Measurements from ENCODE around the gene UGT1A10.
"Not testable (repeated sequence)": the region's sequence is repeated elsewhere in the genome, so short reads cannot be mapped to it uniquely, and the experiment has no call there.

The UGT1A10 gene

GRCh38 chr2:233611284-233611683 is 25.0 kb upstream of the UGT1A10 start:
- Histone ChIP-seq H3K36me3 (ENCODE audit: insufficient read depth, low read length) (no peaks in the 10 kb centered on the region), H3K79me2 (ENCODE audit: control insufficient read depth, insufficient read depth, low read length, unreplicated experiment) (no peaks in the 10 kb centered on the region), H3K27ac (ENCODE audit: low read depth, low read length) (no peak overlapping the region), H3K4me1 (ENCODE audit: control insufficient read depth, insufficient read depth, low read length, unreplicated experiment) (no peaks in the 10 kb centered on the region), H3K27me3 (ENCODE audit: insufficient read depth, low read length) (peaks cover 17% of the 10 kb centered on the region; the same call in 1 of the 2 replicates), H2AFZ (ENCODE audit: low read length, unreplicated experiment) (no peak overlapping the region), H3K4me3 (ENCODE audit: low read depth, low read length) (no peak overlapping the region)

GRCh38 chr2:233617476-233617875 is 18.8 kb upstream of the UGT1A10 start, which contains the start of gene UGT1A8:
Gene UGT1A8, plus strand, starts transcription at chr2:233617633. Its CDS starts 75 bp downstream, at chr2:233617708.
- not testable (repeated sequence) for H3K27ac ChIP-seq (ENCODE audit: low read depth, low read length); H2AFZ ChIP-seq (ENCODE audit: low read length, unreplicated experiment); H3K79me2 ChIP-seq (ENCODE audit: control insufficient read depth, insufficient read depth, low read length, unreplicated experiment); H3K4me3 ChIP-seq (ENCODE audit: low read depth, low read length); H3K36me3 ChIP-seq (ENCODE audit: insufficient read depth, low read length); H3K4me1 ChIP-seq (ENCODE audit: control insufficient read depth, insufficient read depth, low read length, unreplicated experiment)
- peaks cover 23% of the 10 kb centered on the region; the same call in 1 of the 2 replicates for H3K27me3 ChIP-seq (ENCODE audit: insufficient read depth, low read length)

GRCh38 chr2:233620204-233620603 is 16.0 kb upstream of the UGT1A10 start:
- H3K27me3 ChIP-seq (ENCODE audit: insufficient read depth, low read length) = peaks cover 32% of the 10 kb centered on the region

GRCh38 chr2:233621863-233622262 is 14.4 kb upstream of the UGT1A10 start:
- H3K4me3 ChIP-seq (ENCODE audit: low read depth, low read length); H3K4me1 ChIP-seq (ENCODE audit: control insufficient read depth, insufficient read depth, low read length, unreplicated experiment); H3K36me3 ChIP-seq (ENCODE audit: insufficient read depth, low read length); H2AFZ ChIP-seq (ENCODE audit: low read length, unreplicated experiment); H3K27ac ChIP-seq (ENCODE audit: low read depth, low read length); H3K79me2 ChIP-seq (ENCODE audit: control insufficient read depth, insufficient read depth, low read length, unreplicated experiment): not testable (repeated sequence)
- H3K27me3 ChIP-seq (ENCODE audit: insufficient read depth, low read length) = peaks cover 38% of the 10 kb centered on the region

More at GRCh38 chr2:233620204-233620603, 16.0 kb upstream of the UGT1A10 start:
- Histone ChIP-seq H3K36me3 (ENCODE audit: insufficient read depth, low read length) (no peaks in the 10 kb centered on the region), H3K4me3 (ENCODE audit: low read depth, low read length) (no peak overlapping the region), H3K79me2 (ENCODE audit: control insufficient read depth, insufficient read depth, low read length, unreplicated experiment) (no peaks in the 10 kb centered on the region), H3K4me1 (ENCODE audit: control insufficient read depth, insufficient read depth, low read length, unreplicated experiment) (no peaks in the 10 kb centered on the region), H3K27ac (ENCODE audit: low read depth, low read length) (no peak overlapping the region), H2AFZ (ENCODE audit: low read length, unreplicated experiment) (no peak overlapping the region)

GRCh38 chr2:233627331-233628025 is 8.8 kb upstream of the UGT1A10 start:
- H3K27me3 ChIP-seq (ENCODE audit: insufficient read depth, low read length) = peaks cover 48% of the 10 kb centered on the region
- no peak overlapping the region for H3K27ac ChIP-seq (ENCODE audit: low read depth, low read length)
- no peak overlapping the region for H2AFZ ChIP-seq (ENCODE audit: low read length, unreplicated experiment)
- H3K36me3 ChIP-seq (ENCODE audit: insufficient read depth, low read length) = no peaks in the 10 kb centered on the region
- no peak overlapping the region for H3K4me3 ChIP-seq (ENCODE audit: low read depth, low read length)
- no peaks in the 10 kb centered on the region for H3K4me1 ChIP-seq (ENCODE audit: control insufficient read depth, insufficient read depth, low read length, unreplicated experiment)
- H3K79me2 ChIP-seq (ENCODE audit: control insufficient read depth, insufficient read depth, low read length, unreplicated experiment) = no peaks in the 10 kb centered on the region

GRCh38 chr2:233638836-233639235 is 2.6 kb downstream of the UGT1A10 start:
- H3K4me3 ChIP-seq (ENCODE audit: low read depth, low read length) = no peak overlapping the region
- peaks cover 20% of the 10 kb centered on the region for H3K27me3 ChIP-seq (ENCODE audit: insufficient read depth, low read length)
- H3K36me3 ChIP-seq (ENCODE audit: insufficient read depth, low read length) = no peaks in the 10 kb centered on the region
- H3K4me1 ChIP-seq (ENCODE audit: control insufficient read depth, insufficient read depth, low read length, unreplicated experiment) = no peaks in the 10 kb centered on the region
- no peak overlapping the region for H2AFZ ChIP-seq (ENCODE audit: low read length, unreplicated experiment)
- H3K79me2 ChIP-seq (ENCODE audit: control insufficient read depth, insufficient read depth, low read length, unreplicated experiment) = no peaks in the 10 kb centered on the region
- H3K27ac ChIP-seq (ENCODE audit: low read depth, low read length) = no peak overlapping the region

GRCh38 chr2:233639860-233640259 is 3.6 kb downstream of the UGT1A10 start:
- Histone ChIP-seq H3K27ac (ENCODE audit: low read depth, low read length) (no peak overlapping the region), H3K27me3 (ENCODE audit: insufficient read depth, low read length) (peaks cover 20% of the 10 kb centered on the region), H2AFZ (ENCODE audit: low read length, unreplicated experiment) (no peak overlapping the region), H3K36me3 (ENCODE audit: insufficient read depth, low read length) (no peaks in the 10 kb centered on the region), H3K79me2 (ENCODE audit: control insufficient read depth, insufficient read depth, low read length, unreplicated experiment) (no peaks in the 10 kb centered on the region), H3K4me3 (ENCODE audit: low read depth, low read length) (no peak overlapping the region), H3K4me1 (ENCODE audit: control insufficient read depth, insufficient read depth, low read length, unreplicated experiment) (no peaks in the 10 kb centered on the region)

GRCh38 chr2:233643128-233643527 is 6.9 kb downstream of the UGT1A10 start:
- H3K27ac ChIP-seq (ENCODE audit: low read depth, low read length) = no peak overlapping the region
- H2AFZ ChIP-seq (ENCODE audit: low read length, unreplicated experiment) = no peak overlapping the region
- H3K36me3 ChIP-seq (ENCODE audit: insufficient read depth, low read length) = no peaks in the 10 kb centered on the region
- peaks cover 11% of the 10 kb centered on the region; the same call in 1 of the 2 replicates for H3K27me3 ChIP-seq (ENCODE audit: insufficient read depth, low read length)
- no peaks in the 10 kb centered on the region for H3K79me2 ChIP-seq (ENCODE audit: control insufficient read depth, insufficient read depth, low read length, unreplicated experiment)
- H3K4me1 ChIP-seq (ENCODE audit: control insufficient read depth, insufficient read depth, low read length, unreplicated experiment) = no peaks in the 10 kb centered on the region
- no peak overlapping the region for H3K4me3 ChIP-seq (ENCODE audit: low read depth, low read length)

- H3K4me1 ChIP-seq (ENCODE audit: control insufficient read depth, insufficient read depth, low read length, unreplicated experiment); H3K27ac ChIP-seq (ENCODE audit: low read depth, low read length); H3K79me2 ChIP-seq (ENCODE audit: control insufficient read depth, insufficient read depth, low read length, unreplicated experiment); H3K4me3 ChIP-seq (ENCODE audit: low read depth, low read length); H3K36me3 ChIP-seq (ENCODE audit: insufficient read depth, low read length); H2AFZ ChIP-seq (ENCODE audit: low read length, unreplicated experiment): not testable (repeated sequence)
- H3K27me3 ChIP-seq (ENCODE audit: insufficient read depth, low read length) = peaks cover 18% of the 10 kb centered on the region; the same call in 1 of the 2 replicates
Observed at GRCh38 chr2:233646033-233646432, 9.8 kb downstream of the UGT1A10 start.

GRCh38 chr2:233650981-233651380 is 14.7 kb downstream of the UGT1A10 start:
- Histone ChIP-seq H3K79me2 (ENCODE audit: control insufficient read depth, insufficient read depth, low read length, unreplicated experiment) (no peaks in the 10 kb centered on the region), H3K27ac (ENCODE audit: low read depth, low read length) (no peak overlapping the region), H3K4me3 (ENCODE audit: low read depth, low read length) (no peak overlapping the region), H2AFZ (ENCODE audit: low read length, unreplicated experiment) (no peak overlapping the region), H3K36me3 (ENCODE audit: insufficient read depth, low read length) (no peaks in the 10 kb centered on the region), H3K4me1 (ENCODE audit: control insufficient read depth, insufficient read depth, low read length, unreplicated experiment) (no peaks in the 10 kb centered on the region), H3K27me3 (ENCODE audit: insufficient read depth, low read length) (peaks cover 25% of the 10 kb centered on the region)

- Histone ChIP-seq H3K4me1 (ENCODE audit: control insufficient read depth, insufficient read depth, low read length, unreplicated experiment) (no peaks in the 10 kb centered on the region), H2AFZ (ENCODE audit: low read length, unreplicated experiment) (no peak overlapping the region), H3K27ac (ENCODE audit: low read depth, low read length) (no peak overlapping the region), H3K4me3 (ENCODE audit: low read depth, low read length) (no peak overlapping the region), H3K79me2 (ENCODE audit: control insufficient read depth, insufficient read depth, low read length, unreplicated experiment) (no peaks in the 10 kb centered on the region), H3K36me3 (ENCODE audit: insufficient read depth, low read length) (no peaks in the 10 kb centered on the region), H3K27me3 (ENCODE audit: insufficient read depth, low read length) (peaks cover 25% of the 10 kb centered on the region)
Observed at GRCh38 chr2:233651430-233651829, 15.2 kb downstream of the UGT1A10 start.

All from ACC112 (cell line).